Endodermal cell (in vitro differentiated cells): ENCODE data around the gene TRMO. TPM values are rescaled to one million over a fixed set of nuclear protein-coding genes. Genes with fewer than 3 reads are reported as not detected.

ENCODE experiments used
- DNase-seq: peaks from one replicate; pipeline ENCODE4 v3.0.0-alpha.2; 2017
- H3K27ac ChIP-seq: 2 replicates; pipeline ENCODE4 v1.5.1; 2013; ENCODE audit warnings: mild to moderate bottlenecking, low read depth, low read length, moderate library complexity
- H3K27me3 ChIP-seq: 2 replicates; pipeline ENCODE4 v1.6.1; 2013; ENCODE audit warnings: mild to moderate bottlenecking, low read length, moderate library complexity; ENCODE audit not compliant: insufficient read depth, control insufficient read depth, poor library complexity, severe bottlenecking
- H3K36me3 ChIP-seq: 2 replicates; pipeline ENCODE4 v1.7.0; 2013; ENCODE audit warnings: mild to moderate bottlenecking, low read length, moderate library complexity; ENCODE audit not compliant: control insufficient read depth, insufficient read depth
- H3K4me1 ChIP-seq: one replicate; pipeline ENCODE4 v1.7.0; 2013; ENCODE audit warnings: low read length; ENCODE audit not compliant: control insufficient read depth, insufficient read depth
- H3K4me3 ChIP-seq: 2 replicates; pipeline ENCODE4 v1.5.1; 2013; ENCODE audit warnings: mild to moderate bottlenecking, low read length, moderate library complexity
- H3K9ac ChIP-seq: 2 replicates; pipeline ENCODE4 v1.6.1; 2013; ENCODE audit warnings: mild to moderate bottlenecking, low read length, moderate library complexity; ENCODE audit not compliant: poor library complexity, severe bottlenecking; ENCODE audit errors: extremely low read depth
- H3K9me3 ChIP-seq: 2 replicates; pipeline ENCODE4 v1.6.1; 2013; ENCODE audit warnings: mild to moderate bottlenecking, low read length, moderate library complexity; ENCODE audit not compliant: control insufficient read depth
- H3K27ac Mint-ChIP-seq: 2 replicates; pipeline ENCODE4 v1.8.0; 2020; ENCODE audit warnings: mixed read lengths
- H3K27me3 Mint-ChIP-seq: 2 replicates; pipeline ENCODE4 v1.8.0; 2021; ENCODE audit warnings: mild to moderate bottlenecking, mixed read lengths; ENCODE audit not compliant: insufficient read depth
- H3K36me3 Mint-ChIP-seq: 2 replicates; pipeline ENCODE4 v1.8.0; 2020; ENCODE audit warnings: low read depth, mixed read lengths
- H3K4me1 Mint-ChIP-seq: 2 replicates; pipeline ENCODE4 v1.8.0; 2020; ENCODE audit warnings: mixed read lengths
- H3K4me3 Mint-ChIP-seq: 2 replicates; pipeline ENCODE4 v1.8.0; 2020; ENCODE audit warnings: mild to moderate bottlenecking, moderate library complexity, mixed read lengths
- H3K9me3 Mint-ChIP-seq: 2 replicates; pipeline ENCODE4 v1.8.0; 2020; ENCODE audit warnings: mild to moderate bottlenecking, mixed read lengths
- CTCF ChIP-seq: fragments of 200-600 bp; sonication (generic); conservative IDR thresholded peaks from 2 replicates; pipeline ENCODE4 v1.5.0; 2021; ENCODE audit warnings: antibody characterized with exemption, mild to moderate bottlenecking
- WGBS, 2 experiments: methylation state at CpG; one replicate each; pipeline versions ENCODE4 v1.1.5 to v1.1.7; 2013; ENCODE audit warnings: missing lambda C conversion rate in 2 of 2, mixed read lengths in 1 of 2; ENCODE audit not compliant: insufficient coverage in 1 of 2, insufficient read length in 1 of 2; 5-methylcytosine and 5-hydroxymethylcytosine counted together
- total RNA-seq, 2 donors: library from RNA; stranded (reverse); fragmentation: NEBNext Ultra II Directional in 1 of 2; extraction: Animal tissue kit (Norgen Biotek cat#: 25700) in 1 of 2; gene quantifications; 2 replicates in 1 of 2; 3 replicates in 1 of 2; pipeline ENCODE4 v1.2.1, GENCODE V29; 2021

TRMO gene
- total RNA-seq, 2 donors from 2014 or later = 4.9 to 7.2 TPM

GRCh38 chr9:97875111-97875510 is 47.2 kb downstream of the TRMO start:
- Histone ChIP-seq H3K4me1 (no peaks in the 10 kb centered on the region), H3K27ac (no peak overlapping the region), H3K27me3 (peaks cover 14% of the 10 kb centered on the region), H3K9me3 (peaks cover 5% of the 10 kb centered on the region), H3K4me3 (no peak overlapping the region), H3K9ac (no peak overlapping the region), H3K36me3 (no peaks in the 10 kb centered on the region)
- H3K4me1 Mint-ChIP-seq = no peaks in the 10 kb centered on the region
- no peak overlapping the region for H3K27ac Mint-ChIP-seq
- no peaks in the 10 kb centered on the region for H3K9me3 Mint-ChIP-seq
- 89 to 93% methylated on average over 4 to 5 of the region's 5 CpGs for WGBS, 2 experiments
- peaks cover 37% of the 10 kb centered on the region for H3K27me3 Mint-ChIP-seq
- H3K4me3 Mint-ChIP-seq = no peak overlapping the region
- TF ChIP-seq CTCF = no peak
- H3K36me3 Mint-ChIP-seq = no peaks in the 10 kb centered on the region
- no peak for DNase-seq

GRCh38 chr9:97874624-97875023 is 47.7 kb downstream of the TRMO start:
- peaks cover 38% of the 10 kb centered on the region for H3K27me3 Mint-ChIP-seq
- TF ChIP-seq CTCF = no peak
- no peaks in the 10 kb centered on the region for H3K4me1 Mint-ChIP-seq
- no peaks in the 10 kb centered on the region for H3K9me3 Mint-ChIP-seq
- no peaks in the 10 kb centered on the region for H3K36me3 Mint-ChIP-seq
- H3K4me3 Mint-ChIP-seq = no peak overlapping the region
- Histone ChIP-seq H3K4me3 (no peak overlapping the region), H3K4me1 (no peaks in the 10 kb centered on the region), H3K36me3 (no peaks in the 10 kb centered on the region), H3K27ac (no peak overlapping the region), H3K9ac (no peak overlapping the region), H3K9me3 (peaks cover 5% of the 10 kb centered on the region), H3K27me3 (peaks cover 14% of the 10 kb centered on the region)
- DNase-seq = no peak
- no peak overlapping the region for H3K27ac Mint-ChIP-seq
- WGBS, 2 experiments = 92 to 93% methylated on average over 6 of the region's 6 CpGs

GRCh38 chr9:97873882-97874281 is 48.4 kb downstream of the TRMO start:
- Mint-ChIP-seq H3K4me3 (no peak overlapping the region), H3K36me3 (no peaks in the 10 kb centered on the region), H3K27me3 (peaks cover 39% of the 10 kb centered on the region), H3K27ac (no peak overlapping the region), H3K9me3 (no peaks in the 10 kb centered on the region), H3K4me1 (no peaks in the 10 kb centered on the region)
- 80 to 85% methylated on average over 4 to 6 of the region's 6 CpGs for WGBS, 2 experiments
- H3K36me3 ChIP-seq = no peaks in the 10 kb centered on the region
- no peak overlapping the region for H3K9ac ChIP-seq
- H3K9me3 ChIP-seq = peaks cover 5% of the 10 kb centered on the region
- H3K27ac ChIP-seq = no peak overlapping the region
- no peak for TF ChIP-seq CTCF
- peaks cover 14% of the 10 kb centered on the region for H3K27me3 ChIP-seq
- H3K4me3 ChIP-seq = no peak overlapping the region
- no peak for DNase-seq
- no peaks in the 10 kb centered on the region for H3K4me1 ChIP-seq
